ENCODE results near the gene FSD2. TPM values are rescaled to one million over a fixed set of nuclear protein-coding genes. Genes with fewer than 3 reads are reported as not detected.

Gene FSD2
- total RNA-seq, 1 experiment from 2014 or later, result not detected

GRCh38 chr15:82709421-82710207 is 96.3 kb downstream of the FSD2 start, which contains the start of gene AP3B2:
TSS of gene AP3B2 (minus strand) at chr15:82709875. CDS start at chr15:82709706, 169 bp downstream.
- no peak within 1 kb of the TSS for H4K91ac ChIP-seq (ENCODE audit: insufficient read length, low read depth, low read length)
- peak within 1 kb of the TSS; percentile 79 for H3K14ac ChIP-seq (ENCODE audit: insufficient read depth, low read length)
- no peaks in the 10 kb centered on the region for H3K9me3 ChIP-seq (ENCODE audit: control insufficient read depth, low read depth, low read length)
- H2BK20ac ChIP-seq (ENCODE audit: low read depth, low read length, poor library complexity, severe bottlenecking), result no peak within 1 kb of the TSS
- H3K4me2 ChIP-seq (ENCODE audit: insufficient read depth, insufficient read length, low read length), result peak within 1 kb of the TSS; percentile 51
- H4K8ac ChIP-seq (replicated peaks; ENCODE audit: insufficient read length, low read depth, low read length), result no peak within 1 kb of the TSS
- no peak within 1 kb of the TSS for H3K56ac ChIP-seq (ENCODE audit: insufficient read length, low read depth, low read length)
- no peak within 1 kb of the TSS for H2AFZ ChIP-seq (ENCODE audit: low read length)
- no peak for TF ChIP-seq CTCF (conservative IDR thresholded peaks at IDR 0.05)
- no peak within 1 kb of the TSS for H3T11ph ChIP-seq (ENCODE audit: low read length)
- Mint-ChIP-seq H3K9me3 (no peaks in the 10 kb centered on the region), H3K4me1 (peaks cover 5 to 6% of the 10 kb centered on the region in 2 experiments; a peak in 3 of 4 replicates), H3K27ac (peak within 1 kb of the TSS in 1 of 3 experiments; percentile 25; a peak in 1 of 7 replicates), H3K4me3 (peak within 1 kb of the TSS in 1 of 2 experiments; percentile 77), H3K36me3 (ENCODE audit: insufficient read depth in 1 of 3, low read depth in 3 of 3) (no peaks in the 10 kb centered on the region), H3K27me3 (ENCODE audit: low read depth) (peaks cover 7% of the 10 kb centered on the region; the same call in 1 of the 2 replicates)
- WGBS (ENCODE audit: extremely low coverage, insufficient read length, low lambda C conversion rate), result no CpG with 5 or more reads among the region's 95 CpGs
- peak within 1 kb of the TSS; percentile 42 for H3K18ac ChIP-seq (ENCODE audit: insufficient read length, low read depth, low read length)
- H3K27ac ChIP-seq (ENCODE audit: insufficient read length, low read depth, low read length), result no peak within 1 kb of the TSS
- H4K5ac ChIP-seq (ENCODE audit: insufficient read length, low read depth, low read length), result peak within 1 kb of the TSS; percentile 26
- no peak within 1 kb of the TSS for H3K4ac ChIP-seq (ENCODE audit: low read depth, low read length)
- peak within 1 kb of the TSS; percentile 75; the same call in 1 of the 2 replicates for H2BK15ac ChIP-seq (ENCODE audit: low read depth, low read length)
- peaks cover 8% of the 10 kb centered on the region for H3K4me1 ChIP-seq (ENCODE audit: insufficient read depth, low read length)
- H2AK5ac ChIP-seq (ENCODE audit: insufficient read length, low read length), result no peak within 1 kb of the TSS
- H3K9ac ChIP-seq (ENCODE audit: extremely low read depth, insufficient read length, low read length), result peak within 1 kb of the TSS; percentile 36
- H3K23ac ChIP-seq (ENCODE audit: insufficient read length, low read depth, low read length), result no peak within 1 kb of the TSS
- no peaks in the 10 kb centered on the region for H3K79me1 ChIP-seq (ENCODE audit: insufficient read depth, low read depth, low read length, poor library complexity, severe bottlenecking)
- H3K27me3 ChIP-seq (ENCODE audit: insufficient read depth, low read length), result no peaks in the 10 kb centered on the region
- no peaks in the 10 kb centered on the region for H4K20me1 ChIP-seq (ENCODE audit: control insufficient read depth, insufficient read depth, insufficient read length)
- H2BK5ac ChIP-seq (ENCODE audit: insufficient read length, low read length), result no peak within 1 kb of the TSS
- no peaks in the 10 kb centered on the region for H3K79me2 ChIP-seq (ENCODE audit: insufficient read depth, low read length)
- H2BK12ac ChIP-seq (ENCODE audit: insufficient read length, low read depth, low read length), result no peak within 1 kb of the TSS
- no peak within 1 kb of the TSS for H2BK120ac ChIP-seq (ENCODE audit: low read depth, low read length, poor library complexity, severe bottlenecking)
- peaks cover 15% of the 10 kb centered on the region for H3K23me2 ChIP-seq (ENCODE audit: insufficient read length, low read depth, low read length, poor library complexity, severe bottlenecking)
- DNase-seq, result peak; percentile 83
